IMR-90 (cell line): ENCODE measurements around the gene FAM83B. TPM values are rescaled to one million over a fixed set of nuclear protein-coding genes. Genes with fewer than 3 reads are reported as not detected.

Experiments
- ATAC-seq: fragments of 200-7000 bp; cut with Tn5 transposase; 2 replicates; pipeline ENCODE4 v1.9.1; 2020; ENCODE audit warnings: low read depth, mild to moderate bottlenecking, moderate library complexity
- BruUV-seq: library from RNA; stranded (reverse); fragments of 400-500 nt; replicated peaks from 2 replicates; lab custom pipeline; 2021; lab: Mats Ljungman, UMichigan
- CTCF ChIA-PET: fragments of 300-600 bp; formaldehyde crosslinking; extraction: SDS; loops from one replicate; lab custom pipeline; 2021; ENCODE audit warnings: antibody characterized with exemption; lab: Yijun Ruan, JAX
- POLR2A ChIA-PET: fragments of 300-600 bp; sonication (Branson Sonifier 250); formaldehyde crosslinking; loops from one replicate; lab custom pipeline; 2022; ENCODE audit warnings: antibody characterized with exemption; ENCODE audit not compliant: unreplicated experiment; lab: Charles Lee
- DNase-seq: peaks from one replicate; pipeline ENCODE4 v3.0.0; 2013
- H2AFZ ChIP-seq: replicated peaks from 2 replicates; pipeline ENCODE3; 2013; ENCODE audit warnings: low read length, mild to moderate bottlenecking; ENCODE audit not compliant: poor library complexity
- H2AK5ac ChIP-seq: 2 replicates; pipeline ENCODE4 v1.6.1; 2013; ENCODE audit warnings: low read depth, low read length, inconsistent platforms
- H2AK9ac ChIP-seq: replicated peaks from 2 replicates; pipeline ENCODE3; 2013; ENCODE audit warnings: mild to moderate bottlenecking, low read depth, low read length, moderate library complexity; ENCODE audit not compliant: poor library complexity
- H2BK120ac ChIP-seq: 2 replicates; pipeline ENCODE4 v1.6.1; 2013; ENCODE audit warnings: low read depth, low read length, inconsistent platforms
- H2BK15ac ChIP-seq: 3 replicates; pipeline ENCODE4 v1.6.1; 2013; ENCODE audit warnings: low read depth, low read length, inconsistent platforms
- H2BK20ac ChIP-seq: 2 replicates; pipeline ENCODE4 v1.6.1; 2013; ENCODE audit warnings: low read depth, mild to moderate bottlenecking, inconsistent platforms, low read length, moderate library complexity
- H2BK5ac ChIP-seq: 2 replicates; pipeline ENCODE4 v1.6.1; 2013; ENCODE audit warnings: mild to moderate bottlenecking, low read depth, low read length, inconsistent platforms; ENCODE audit not compliant: poor library complexity, severe bottlenecking
- H3K14ac ChIP-seq: replicated peaks from 2 replicates; pipeline ENCODE4 v1.6.1; 2013; ENCODE audit warnings: low read depth, low read length, inconsistent platforms
- H3K18ac ChIP-seq: 2 replicates; pipeline ENCODE4 v1.6.1; 2013; ENCODE audit warnings: low read depth, low read length, control low read depth
- H3K23ac ChIP-seq: 2 replicates; pipeline ENCODE4 v1.6.1; 2013; ENCODE audit warnings: low read depth, low read length, inconsistent platforms
- H3K27ac ChIP-seq: 2 replicates; pipeline ENCODE4 v1.5.1; 2013; ENCODE audit warnings: mild to moderate bottlenecking, control low read depth, low read length; ENCODE audit not compliant: insufficient read depth
- H3K27me3 ChIP-seq: 2 replicates; pipeline ENCODE4 v1.6.1; 2013; ENCODE audit warnings: low read length; ENCODE audit not compliant: control insufficient read depth, insufficient read depth
- H3K36me3 ChIP-seq: 2 replicates; pipeline ENCODE4 v1.6.1; 2013; ENCODE audit warnings: low read length, mixed read lengths; ENCODE audit not compliant: control insufficient read depth, insufficient read depth
- H3K4ac ChIP-seq: 2 replicates; pipeline ENCODE4 v1.6.1; 2013; ENCODE audit warnings: low read depth, low read length, inconsistent platforms
- H3K4me1 ChIP-seq: 2 replicates; pipeline ENCODE4 v1.6.1; 2013; ENCODE audit warnings: low read length, mixed read lengths; ENCODE audit not compliant: control insufficient read depth, insufficient read depth
- H3K4me2 ChIP-seq: 2 replicates; pipeline ENCODE4 v1.6.1; 2013; ENCODE audit warnings: low read depth, mild to moderate bottlenecking, control low read depth, low read length, moderate library complexity
- H3K4me3 ChIP-seq: 2 replicates; pipeline ENCODE4 v1.5.1; 2013; ENCODE audit warnings: low read depth, mild to moderate bottlenecking, control low read depth, low read length, moderate library complexity; ENCODE audit not compliant: insufficient read depth
- H3K56ac ChIP-seq: 2 replicates; pipeline ENCODE4 v1.6.1; 2013; ENCODE audit warnings: low read length, inconsistent platforms; ENCODE audit not compliant: insufficient read depth; ENCODE audit errors: extremely low read depth
- H3K79me1 ChIP-seq, 2 experiments: 2 replicates each; pipeline ENCODE4 v1.6.1; 2013; ENCODE audit warnings: low read length in 2 of 2, inconsistent platforms in 1 of 2, low read depth in 1 of 2
- H3K9ac ChIP-seq: 2 replicates; pipeline ENCODE4 v1.6.1; 2013; ENCODE audit warnings: low read depth, low read length, control low read depth
- H3K9me1 ChIP-seq: 2 replicates; pipeline ENCODE4 v1.6.1; 2013; ENCODE audit warnings: low read length, inconsistent platforms; ENCODE audit not compliant: insufficient read depth
- H3K9me3 ChIP-seq: 2 replicates; pipeline ENCODE4 v1.6.1; 2013; ENCODE audit warnings: low read length; ENCODE audit not compliant: control insufficient read depth, insufficient read depth
- H4K20me1 ChIP-seq: 2 replicates; pipeline ENCODE4 v1.6.1; 2013; ENCODE audit warnings: low read length, inconsistent platforms; ENCODE audit not compliant: insufficient read depth
- H4K5ac ChIP-seq: 2 replicates; pipeline ENCODE4 v1.6.1; 2013; ENCODE audit warnings: mild to moderate bottlenecking, low read depth, low read length, control low read depth
- H4K8ac ChIP-seq, 2 experiments: 2 replicates each; pipeline ENCODE4 v1.6.1; 2013; ENCODE audit warnings: low read depth in 2 of 2, low read length in 2 of 2, control low read depth in 1 of 2, inconsistent platforms in 1 of 2
- H4K91ac ChIP-seq: 2 replicates; pipeline ENCODE4 v1.6.1; 2013; ENCODE audit warnings: low read depth, low read length, inconsistent platforms; ENCODE audit not compliant: insufficient read depth
- SMC3 ChIP-seq: fragments of 150-350 bp; IDR thresholded peaks from 2 replicates; pipeline ENCODE4 v1.6.1; 2016; ENCODE audit warnings: low read depth, mild to moderate bottlenecking, antibody characterized with exemption, low read length, moderate library complexity
- WGBS, 2 experiments: methylation state at CpG; one replicate each; pipeline versions ENCODE4 v1.1.5 to v1.1.7; 2013; ENCODE audit warnings: missing lambda C conversion rate in 2 of 2; ENCODE audit not compliant: insufficient read length in 1 of 2; ENCODE audit errors: extremely low coverage in 2 of 2; 5-methylcytosine and 5-hydroxymethylcytosine counted together
- dilution Hi-C: fragments of 300-500 bp; cut with HindIII; formaldehyde crosslinking; loops from one replicate; pipeline ENCODE4 v1.14.3; 2018; ENCODE audit warnings: low sequenced_read_pairs; ENCODE audit not compliant: unreplicated experiment
- in situ Hi-C: fragments of 300-500 bp; cut with MboI; formaldehyde crosslinking; loops from 3 replicates; pipeline ENCODE4 v1.14.3; 2019; ENCODE audit warnings: low sequenced_read_pairs, inconsistent platforms, mixed read lengths
- intact Hi-C: fragments of 100-400 bp; cut with micrococcal nuclease; formaldehyde crosslinking; loops from 2 replicates; pipeline ENCODE4 v1.10.0; 2022
- polyA plus RNA-seq, 3 experiments: library from polyadenylated mRNA; depleted of rRNA; stranded (reverse); fragments of >200 nt; gene quantifications; 2 replicates each; pipeline ENCODE4 v1.2.3, GENCODE V29; 2012; ENCODE audit warnings: low replicate concordance in 1 of 3
- total RNA-seq: library from RNA; depleted of rRNA; stranded (reverse); fragments of >200 nt; gene quantifications from 2 replicates; pipeline ENCODE4 v1.2.3, GENCODE V29; 2012

FAM83B gene
- total and polyA plus RNA-seq, 2 of the 4 experiments (the other 2 are of a cell fraction) = 0.02 to 0.18 TPM

DNA sequence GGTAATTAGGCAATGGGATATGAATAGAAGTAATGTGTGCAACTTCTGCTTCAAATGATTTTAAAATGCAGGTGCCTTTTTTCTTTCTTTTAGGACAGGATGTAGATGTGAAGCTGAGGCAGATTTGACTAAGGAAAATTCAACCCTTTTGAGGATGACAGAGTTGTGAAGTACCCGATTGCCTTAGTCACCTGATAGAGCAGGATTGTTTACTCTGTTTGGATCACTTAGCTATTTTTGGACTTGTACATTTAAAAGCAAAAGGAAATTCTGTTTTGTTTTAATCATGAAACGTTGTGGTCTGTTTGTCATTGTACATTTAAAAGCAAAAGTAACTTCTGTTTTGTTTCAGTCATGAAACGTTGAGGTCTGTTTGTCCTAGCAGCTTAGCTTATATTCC lies 143.4 kb downstream of the FAM83B start:
- Histone ChIP-seq H3K4ac (no peak overlapping the region), H4K91ac (no peak overlapping the region), H3K9me1 (no peaks in the 10 kb centered on the region), H2BK20ac (peak overlapping the region; percentile 7; the same call in 1 of the 2 replicates), H2AFZ (no peak overlapping the region), H3K4me2 (peak overlapping the region; percentile 80; the same call in 1 of the 2 replicates), H3K18ac (no peak overlapping the region), H3K79me1 (no peaks in the 10 kb centered on the region), H3K9me3 (no peaks in the 10 kb centered on the region; the same call in 1 of the 2 replicates), H3K4me1 (0 out of 2 replicates have a peak, but pooled peaks cover 2% of the 10 kb centered on the region), H2BK5ac (no peak overlapping the region), H2AK9ac (no peak overlapping the region), H2AK5ac (no peak overlapping the region), H3K9ac (no peak overlapping the region), H4K20me1 (no peaks in the 10 kb centered on the region), H4K8ac (no peak overlapping the region; a peak in 1 of 4 replicates), H3K23ac (no peak overlapping the region), H2BK120ac (0 out of 2 replicates have a peak overlapping the region, but pooled peaks have one; percentile 17), H3K27ac (no peak overlapping the region), H3K56ac (no peak overlapping the region), H2BK15ac (no peak overlapping the region), H3K14ac (no peak overlapping the region), H3K27me3 (no peaks in the 10 kb centered on the region), H3K4me3 (peak overlapping the region; percentile 29; the same call in 1 of the 2 replicates), H3K36me3 (no peaks in the 10 kb centered on the region), H4K5ac (no peak overlapping the region)
- no peak for TF ChIP-seq SMC3
- peak; percentile 43 for DNase-seq
- ATAC-seq = no peak
- intact Hi-C loops (no loop called here), dilution Hi-C loops (no loop called here), in situ Hi-C loops (no loop called here)
- POLR2A ChIA-PET = no interaction called here
- CTCF ChIA-PET = no interaction called here
- WGBS, 2 experiments = 40% methylated on average over 1 of the region's 3 CpGs; no CpG with 5 or more reads in 1 of the 2 experiments
- no TSS peak for BruUV-seq
